ENCODE data around the gene LRRC47.

Gene LRRC47

DNA sequence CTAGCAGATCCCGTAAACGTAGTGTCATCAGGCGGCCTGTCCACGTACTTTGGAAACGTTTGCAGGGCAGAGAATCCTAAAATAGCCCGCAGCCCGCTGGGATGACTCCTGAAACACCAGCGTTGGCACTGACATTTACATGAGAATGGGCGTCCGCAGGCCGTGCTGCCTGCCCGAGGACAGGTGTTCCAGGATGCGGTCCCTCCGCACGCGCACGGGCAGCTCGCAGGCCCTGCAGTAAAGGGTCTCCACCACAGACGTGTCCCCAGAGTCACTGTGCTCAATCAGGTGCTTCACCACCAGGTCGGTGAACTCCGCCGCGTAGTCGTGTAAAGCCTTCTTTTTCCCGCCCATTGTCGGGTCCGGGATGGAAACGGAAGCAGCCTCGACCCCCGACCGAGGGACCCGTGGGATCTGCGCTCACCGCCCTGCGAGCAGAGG is 49.9 kb downstream of the LRRC47 start:
- DNase-seq: no peak

DNA sequence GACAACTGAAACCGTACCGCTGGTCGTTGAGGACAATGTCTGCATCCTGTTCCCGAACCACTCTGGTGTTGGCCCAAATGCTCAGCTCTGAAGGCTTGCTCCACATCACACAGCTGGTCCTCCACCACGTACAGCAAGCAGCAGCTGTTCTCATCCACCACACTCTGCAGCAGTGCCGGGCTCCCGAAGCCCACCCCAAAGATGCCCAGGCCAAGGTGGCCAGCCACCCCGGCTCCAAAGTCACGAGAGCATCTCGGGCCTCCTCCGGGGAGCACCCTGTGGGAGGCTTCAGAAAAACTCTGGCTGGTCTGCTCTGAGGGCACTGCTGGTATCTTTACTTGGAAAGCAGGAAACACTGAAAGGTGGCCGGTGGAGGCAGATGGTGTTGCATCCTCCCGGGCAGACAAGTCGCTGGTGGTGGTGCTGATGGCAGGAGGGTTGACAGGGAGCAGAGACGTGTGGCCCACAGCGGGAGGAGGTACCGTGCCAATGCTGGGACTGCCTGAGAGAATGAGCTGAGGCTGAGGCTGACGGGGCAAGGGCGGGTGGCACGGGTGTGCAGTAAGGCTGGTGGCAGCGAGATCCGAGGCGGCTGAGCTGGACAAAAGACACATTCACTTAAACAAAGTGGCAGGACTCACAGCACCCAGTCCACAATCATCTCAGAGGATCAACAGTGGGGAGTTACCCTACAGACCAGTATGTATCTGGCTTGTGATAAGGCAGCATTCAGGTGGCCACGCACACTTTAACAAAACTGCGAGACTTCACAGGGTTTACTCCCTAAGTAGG is 50.5 kb downstream of the LRRC47 start:
- no peak for DNase-seq

DNA sequence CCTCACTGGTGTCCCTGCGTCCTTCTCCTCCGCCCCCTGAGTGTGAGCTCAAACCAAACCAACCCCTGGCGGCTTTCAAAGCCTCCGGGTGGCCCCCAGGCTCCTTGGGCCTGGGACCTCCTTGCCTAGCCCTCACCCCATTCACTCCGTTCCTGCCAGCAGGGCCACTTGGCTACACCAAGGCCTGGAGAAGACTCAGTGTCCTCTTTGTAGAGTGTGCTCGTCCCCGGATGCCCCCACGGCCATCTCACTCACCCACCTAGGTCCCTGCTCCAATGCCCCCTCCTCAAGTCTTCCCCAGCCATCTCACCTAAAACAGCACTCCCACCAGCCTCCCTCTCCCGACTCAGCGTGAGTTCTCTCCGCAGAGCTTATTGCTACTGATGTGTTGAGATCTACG is 51.2 kb downstream of the LRRC47 start:
- DNase-seq: no peak

DNA sequence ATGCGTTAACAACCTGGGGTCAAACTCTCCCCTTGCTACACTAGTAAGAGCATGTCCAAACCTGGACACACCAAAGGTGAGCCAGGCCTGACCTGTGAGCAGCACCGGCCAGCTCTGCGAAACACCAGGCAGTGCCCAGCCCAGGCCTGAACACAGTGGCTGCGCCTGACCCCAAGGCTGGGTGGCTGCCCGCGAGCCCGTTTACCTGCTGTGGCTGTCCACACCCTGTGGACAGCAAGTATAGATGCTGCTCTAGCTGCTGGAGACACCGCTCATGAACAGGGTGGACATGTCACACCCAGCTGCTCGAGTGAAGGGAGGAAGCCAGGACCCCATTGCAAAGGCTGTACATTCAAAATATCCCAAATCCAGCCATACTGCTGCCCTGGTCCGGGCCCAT is 51.7 kb downstream of the LRRC47 start:
- DNase-seq: no peak

DNA sequence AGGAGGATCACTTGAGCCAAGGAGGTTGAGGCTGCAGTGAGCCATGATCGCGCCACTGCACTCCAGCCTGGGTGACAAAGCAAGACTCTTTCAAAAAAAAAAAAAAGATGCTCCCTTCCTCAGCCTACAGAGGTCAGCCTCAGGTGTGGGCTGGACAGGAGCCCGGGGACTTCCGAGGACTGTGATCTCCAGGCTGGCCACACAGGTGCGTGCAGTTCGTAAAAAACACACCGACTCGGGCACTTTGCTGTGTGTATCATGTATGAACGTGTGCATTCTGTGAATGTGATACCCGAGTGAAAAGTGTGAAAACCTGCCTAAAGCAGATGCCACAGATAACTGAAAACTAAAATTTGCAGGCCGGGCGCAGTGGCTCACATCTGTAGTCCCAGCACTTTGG is 52.5 kb downstream of the LRRC47 start:
- DNase-seq: no peak

DNA sequence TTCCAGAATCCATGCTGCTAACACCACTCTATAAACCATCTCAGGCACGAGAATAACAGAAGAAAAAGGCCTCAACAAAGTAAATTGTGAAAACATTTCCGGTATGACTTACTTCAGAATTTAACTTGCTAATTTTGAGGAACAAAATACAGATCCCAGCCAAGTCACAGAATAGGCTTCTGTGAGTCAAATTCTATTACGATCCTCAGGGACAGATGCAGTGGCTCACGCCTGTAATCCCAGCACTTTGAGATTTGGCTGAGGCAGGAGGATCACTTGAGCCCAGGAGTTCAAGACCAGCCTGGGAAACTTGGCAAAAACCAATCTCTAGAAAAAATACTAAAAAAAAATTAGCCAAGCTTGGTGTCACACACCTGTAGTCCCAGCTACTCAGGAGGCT is 52.9 kb downstream of the LRRC47 start:
- DNase-seq: no peak

DNA sequence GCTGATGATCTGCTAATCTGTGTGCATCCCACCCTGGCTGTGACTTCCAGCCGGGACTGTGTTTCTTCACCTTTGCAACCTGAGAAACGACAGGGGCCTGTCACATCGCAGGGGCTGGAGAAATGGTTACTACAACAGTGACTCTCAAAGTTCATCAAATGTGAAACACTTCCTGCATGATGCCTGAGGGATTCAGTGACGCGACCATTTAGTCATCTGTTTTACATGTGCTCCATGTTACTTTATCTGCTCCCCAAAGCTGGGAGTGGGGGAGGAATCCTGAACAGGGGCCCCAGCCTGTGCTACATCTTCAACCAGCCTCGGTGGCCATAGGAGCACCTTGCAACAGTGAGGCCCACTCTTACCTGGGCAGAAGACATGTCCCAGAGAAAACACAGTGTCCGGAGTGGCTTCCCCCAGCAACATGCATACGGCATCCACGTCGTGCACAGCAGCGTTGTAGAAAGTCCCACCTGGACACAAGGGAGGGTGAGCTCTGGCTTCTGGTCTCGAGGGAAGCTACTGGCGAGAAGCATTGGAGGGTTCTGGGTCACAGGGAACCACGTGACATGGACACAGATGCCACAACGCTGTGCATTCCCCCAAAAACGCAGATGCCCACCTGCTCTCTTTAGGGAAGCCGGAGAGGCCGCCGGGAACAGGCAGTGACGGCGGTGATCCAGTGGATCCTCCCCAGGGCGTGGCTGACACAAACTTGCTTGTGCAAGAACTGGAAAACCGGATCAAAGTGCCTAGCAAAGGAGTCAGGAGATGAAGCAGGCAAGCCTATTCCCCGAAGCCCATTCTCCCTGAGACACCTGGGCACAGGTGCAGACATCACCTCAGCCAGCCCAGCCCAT is 53.6 kb downstream of the LRRC47 start:
- DNase-seq: no peak

DNA sequence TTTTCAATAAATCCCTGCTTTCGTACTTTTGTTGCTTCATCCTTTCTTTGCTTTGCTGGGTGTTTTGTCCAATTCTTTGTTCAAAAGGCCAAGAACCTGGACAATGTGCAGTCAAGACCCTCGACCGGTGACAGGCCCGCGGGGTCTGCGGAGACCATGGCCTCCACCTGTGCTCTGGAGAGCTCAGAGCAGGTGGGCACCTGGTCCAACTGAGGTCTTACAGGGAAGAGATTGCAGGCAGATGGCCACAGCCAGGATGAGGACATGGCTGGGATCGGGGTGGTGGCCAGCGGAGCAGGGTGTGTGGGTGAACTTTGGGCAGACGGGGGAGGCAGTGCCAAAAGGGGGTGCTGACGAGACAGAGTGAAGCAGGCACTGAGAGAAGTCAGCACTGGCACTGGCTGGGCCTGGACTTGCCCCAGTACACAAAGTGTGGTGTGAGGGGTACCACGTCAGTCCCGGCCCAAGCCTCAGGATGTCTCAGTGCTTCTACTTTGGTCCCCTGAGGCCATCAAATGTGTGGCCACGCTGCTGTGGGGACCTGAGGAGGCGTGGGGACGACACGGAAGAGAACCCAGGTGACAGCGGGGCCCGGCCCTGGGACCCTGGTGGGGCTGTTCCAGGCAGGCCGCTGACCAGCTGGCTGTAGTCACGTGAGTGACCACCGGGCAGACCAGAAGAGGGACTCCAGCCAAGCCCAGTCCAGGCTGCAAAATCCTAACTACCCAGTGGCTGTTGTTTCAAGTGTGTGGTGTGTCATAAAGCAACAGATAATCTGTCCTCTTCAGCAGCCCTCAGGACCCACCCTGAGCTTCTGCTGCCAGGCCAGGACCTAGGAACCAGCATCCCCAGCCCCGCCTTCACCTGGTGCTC is 54.5 kb downstream of the LRRC47 start:
- no peak for DNase-seq

DNA sequence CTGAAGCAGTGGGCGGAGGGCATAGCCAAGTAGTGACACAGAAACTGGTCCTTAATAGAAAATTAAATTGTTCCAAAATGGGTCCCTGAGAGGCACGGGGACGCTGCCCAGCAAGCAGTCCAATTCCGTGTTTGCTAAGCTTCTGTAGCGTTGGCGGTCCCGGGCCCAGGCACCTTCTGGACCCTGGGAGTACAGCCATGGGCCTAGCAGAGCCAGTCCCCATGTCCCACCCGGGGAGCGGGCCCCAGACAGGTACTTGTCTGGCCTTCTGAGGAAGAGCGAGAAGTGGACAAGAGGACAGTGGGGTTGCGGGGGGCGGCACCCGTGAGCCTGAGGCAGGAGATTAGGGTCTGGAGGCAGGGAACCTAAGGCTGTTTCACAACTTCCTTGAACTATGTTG is 55.5 kb downstream of the LRRC47 start:
- no peak for DNase-seq

DNA sequence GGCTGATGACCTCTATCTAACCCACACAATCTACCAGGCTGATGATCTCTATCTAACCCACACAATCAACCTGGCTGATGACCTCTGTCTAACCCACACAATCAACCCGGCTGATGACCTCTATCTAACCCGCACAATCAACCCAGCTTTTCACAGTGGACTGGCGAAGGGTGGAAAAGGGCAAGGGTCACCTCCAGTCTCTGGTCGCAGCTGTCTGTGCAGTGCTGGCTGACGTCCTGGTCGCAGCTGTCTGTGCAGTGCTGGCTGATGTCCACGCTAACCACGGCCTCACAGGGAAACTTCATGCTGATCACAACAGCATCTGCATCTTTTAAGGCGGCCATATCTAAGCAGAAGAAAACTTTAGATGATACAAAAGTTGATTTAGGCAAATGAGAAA is 56.3 kb downstream of the LRRC47 start:
- DNase-seq: no peak

DNA sequence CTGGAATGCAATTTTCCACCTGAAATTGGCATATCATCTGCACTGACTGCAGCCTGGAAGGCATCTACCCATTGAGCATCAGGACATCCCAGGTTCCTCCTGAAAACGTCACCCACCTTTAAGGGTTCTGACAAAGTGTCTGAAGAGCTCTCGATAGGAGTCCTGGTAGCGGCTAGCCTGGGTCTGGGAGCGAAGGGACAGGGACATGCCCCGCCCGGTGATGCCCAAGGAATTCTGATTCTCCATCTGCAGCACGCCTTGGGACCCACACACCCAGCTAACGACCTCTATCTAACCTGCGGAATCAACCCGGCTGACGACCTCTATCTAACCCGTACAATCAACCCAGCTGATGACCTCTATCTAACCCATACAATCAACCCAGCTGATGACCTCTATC is 57.4 kb downstream of the LRRC47 start:
- DNase-seq: no peak

DNA sequence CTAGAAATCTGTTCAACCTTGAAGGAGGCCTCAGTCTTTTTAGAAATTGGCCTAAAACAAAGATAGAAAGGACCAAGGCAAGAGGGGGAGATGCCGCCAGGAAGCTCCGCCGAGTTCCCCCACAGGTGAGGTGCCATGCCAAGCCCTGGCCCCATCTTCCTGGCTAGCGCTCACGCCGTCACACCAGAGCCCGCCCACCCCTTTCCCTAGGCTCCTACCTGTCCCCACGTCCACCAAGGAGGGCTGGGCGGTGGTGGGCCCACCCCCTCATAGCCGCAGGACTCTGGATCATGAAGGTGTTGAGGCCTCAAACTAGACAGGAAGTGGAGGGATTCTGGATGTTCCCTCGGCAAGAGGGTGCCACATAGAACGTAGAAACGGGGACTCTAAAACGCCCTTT is 59.6 kb downstream of the LRRC47 start:
- DNase-seq: no peak

DNA sequence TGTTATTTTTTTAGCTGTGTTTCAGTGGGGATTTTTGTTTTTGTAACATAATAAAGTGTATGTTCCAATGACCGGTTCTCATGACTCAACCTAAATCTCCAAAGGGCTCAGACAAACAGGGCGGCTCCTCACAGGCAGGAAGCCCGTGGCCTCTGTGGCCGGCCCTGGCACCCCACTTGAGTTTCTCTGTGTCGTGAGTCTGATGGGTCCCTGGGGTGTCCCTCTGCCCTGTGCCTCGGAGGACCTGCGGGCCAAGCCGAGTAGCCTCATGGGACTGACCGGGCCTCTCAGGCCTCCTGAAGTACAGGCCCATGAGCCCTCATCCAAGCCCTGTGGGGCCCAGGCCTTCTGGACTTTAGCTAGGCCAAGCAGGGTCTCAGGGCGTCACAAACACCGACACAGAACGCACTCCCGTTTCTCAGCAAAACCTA is 60.2 kb downstream of the LRRC47 start:
- DNase-seq: no peak

DNA sequence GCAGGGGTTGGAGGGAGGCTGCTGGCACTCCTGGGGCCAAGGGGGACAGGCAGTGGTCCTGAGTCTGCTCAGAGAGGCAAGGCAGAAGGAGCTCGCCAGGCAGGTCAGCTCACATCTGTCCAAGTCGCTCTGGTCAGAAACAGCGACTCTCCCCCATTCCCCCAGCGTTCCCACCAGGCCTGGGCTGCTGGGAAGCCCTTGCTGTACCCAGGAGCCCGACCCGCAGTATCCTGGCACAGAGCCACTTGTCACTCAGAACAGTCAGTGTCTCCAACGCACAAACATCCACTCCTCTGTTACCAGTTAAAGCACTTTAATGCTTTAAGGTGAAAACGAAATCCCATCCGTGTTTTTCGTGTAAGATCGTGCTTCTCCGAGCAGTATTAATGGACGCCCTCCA is 60.6 kb downstream of the LRRC47 start:
- DNase-seq: no peak

DNA sequence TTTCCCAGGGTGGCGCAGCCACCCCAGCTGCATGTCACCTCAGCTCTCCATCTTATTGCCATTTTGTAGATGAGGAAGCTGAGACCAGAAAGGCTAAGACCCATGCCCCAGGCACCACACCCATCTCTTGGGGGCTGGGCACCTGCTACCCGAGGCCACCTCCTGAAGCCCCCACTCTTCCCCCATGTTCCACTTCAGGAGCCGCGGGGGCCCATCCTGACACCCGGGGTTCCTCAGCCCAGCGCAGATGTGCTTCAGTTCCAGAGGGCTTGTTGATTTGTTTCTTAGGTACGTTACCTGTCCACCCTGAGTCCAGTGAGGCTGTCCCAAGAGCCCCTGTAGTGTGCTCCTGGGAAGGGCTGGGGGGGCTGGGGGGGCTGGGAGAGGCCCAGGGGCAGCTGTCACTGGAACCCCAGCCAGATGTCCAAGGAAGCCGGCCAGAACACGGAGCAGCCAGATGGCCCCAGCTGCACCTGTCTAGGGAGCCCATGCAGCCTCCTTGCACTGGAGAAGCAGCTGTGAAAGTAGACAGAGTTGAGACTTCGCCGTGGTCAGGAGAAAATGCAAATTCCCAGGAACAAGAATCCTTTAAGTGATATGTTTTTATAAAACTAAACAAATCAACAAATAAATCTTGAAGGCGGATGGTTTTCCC is 61.1 kb downstream of the LRRC47 start:
- no peak for DNase-seq

DNA sequence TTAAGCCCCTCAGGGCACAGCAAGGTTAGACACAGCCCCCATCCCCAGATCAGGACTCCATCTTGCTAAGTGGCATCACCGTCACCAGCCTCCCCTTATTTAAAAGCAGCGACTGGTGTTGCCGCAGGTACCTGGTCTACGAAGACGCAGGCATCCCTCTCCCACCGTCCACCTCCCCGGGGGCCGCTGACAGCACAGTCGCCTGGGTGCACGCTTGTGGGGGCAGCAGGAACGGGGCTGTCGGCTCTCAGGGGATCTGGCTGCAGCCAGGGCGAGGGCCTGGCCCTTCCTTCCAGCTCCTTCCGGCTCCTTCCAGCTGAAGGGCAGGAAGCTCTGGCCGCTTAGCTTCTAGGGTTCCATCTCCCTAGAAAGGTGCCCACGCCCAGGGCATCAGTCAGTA is 61.7 kb downstream of the LRRC47 start:
- no peak for DNase-seq

DNA sequence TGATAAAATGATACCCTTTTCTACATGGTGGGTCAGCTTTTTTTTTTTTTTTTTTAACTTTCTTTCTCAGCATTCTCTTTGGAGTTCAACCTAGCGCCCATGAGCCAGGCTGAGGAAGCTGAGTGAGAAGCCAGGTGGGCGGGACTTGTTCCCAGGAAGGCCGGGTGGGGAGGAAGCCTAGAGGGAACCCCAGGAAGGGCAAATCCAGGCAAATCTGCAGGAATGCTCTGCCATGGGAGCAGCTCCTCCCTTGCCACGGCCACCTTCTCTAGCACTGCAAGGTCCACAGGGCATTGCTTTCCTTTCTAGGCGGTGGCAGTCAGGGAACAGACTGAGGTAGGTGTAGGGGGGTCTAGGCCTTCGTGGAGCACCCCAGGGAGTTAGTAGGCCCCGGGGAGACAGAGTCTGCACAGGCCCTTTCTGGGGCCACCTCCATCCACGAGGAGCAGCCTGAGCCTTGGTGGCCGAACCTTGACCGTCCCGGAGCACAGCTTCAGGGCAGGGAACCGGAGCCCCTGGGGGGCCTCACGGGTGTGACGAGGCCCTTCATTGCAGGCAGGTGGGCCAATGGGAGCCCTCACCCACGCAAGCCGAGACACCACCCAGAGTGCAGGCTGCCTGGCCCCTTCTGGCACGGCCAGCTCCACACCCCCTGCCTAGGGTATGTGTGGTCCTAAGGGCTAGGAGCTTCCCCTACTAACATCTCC is 62.3 kb downstream of the LRRC47 start:
- DNase-seq: no peak

DNA sequence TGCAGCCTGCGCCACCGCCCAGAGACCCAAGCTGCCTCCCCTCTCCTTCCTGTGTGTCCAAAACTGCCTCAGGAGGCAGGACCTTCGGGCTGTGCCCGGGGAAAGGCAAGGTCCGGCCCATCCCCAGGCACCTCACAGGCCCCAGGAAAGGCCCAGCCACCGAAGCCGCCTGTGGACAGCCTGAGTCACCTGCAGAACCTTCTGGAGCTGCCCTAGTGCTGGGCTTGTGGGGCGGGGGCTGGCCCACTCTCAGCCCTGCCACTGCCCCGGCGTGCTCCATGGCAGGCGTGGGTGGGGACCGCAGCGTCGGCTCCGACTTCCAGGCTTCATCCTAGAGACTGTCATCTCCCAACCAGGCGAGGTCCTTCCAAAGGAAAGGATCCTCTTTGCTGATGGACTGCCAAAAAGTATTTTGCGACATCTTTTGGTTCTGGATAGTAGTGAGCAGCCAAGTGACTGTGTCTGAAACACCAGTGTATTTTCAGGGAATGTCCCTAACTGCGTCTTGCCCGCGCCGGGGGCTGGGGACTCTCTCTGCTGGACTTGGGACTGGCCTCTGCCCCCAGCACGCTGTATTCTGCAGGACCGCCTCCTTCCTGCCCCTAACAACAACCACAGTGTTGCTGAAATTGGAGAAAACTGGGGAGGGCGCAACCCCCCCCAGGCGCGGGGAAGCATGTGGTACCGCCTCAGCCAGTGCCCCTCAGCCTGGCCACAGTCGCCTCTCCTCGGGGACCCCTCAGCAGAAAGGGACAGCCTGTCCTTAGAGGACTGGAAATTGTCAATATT is 63.0 kb downstream of the LRRC47 start:
- no peak for DNase-seq

DNA sequence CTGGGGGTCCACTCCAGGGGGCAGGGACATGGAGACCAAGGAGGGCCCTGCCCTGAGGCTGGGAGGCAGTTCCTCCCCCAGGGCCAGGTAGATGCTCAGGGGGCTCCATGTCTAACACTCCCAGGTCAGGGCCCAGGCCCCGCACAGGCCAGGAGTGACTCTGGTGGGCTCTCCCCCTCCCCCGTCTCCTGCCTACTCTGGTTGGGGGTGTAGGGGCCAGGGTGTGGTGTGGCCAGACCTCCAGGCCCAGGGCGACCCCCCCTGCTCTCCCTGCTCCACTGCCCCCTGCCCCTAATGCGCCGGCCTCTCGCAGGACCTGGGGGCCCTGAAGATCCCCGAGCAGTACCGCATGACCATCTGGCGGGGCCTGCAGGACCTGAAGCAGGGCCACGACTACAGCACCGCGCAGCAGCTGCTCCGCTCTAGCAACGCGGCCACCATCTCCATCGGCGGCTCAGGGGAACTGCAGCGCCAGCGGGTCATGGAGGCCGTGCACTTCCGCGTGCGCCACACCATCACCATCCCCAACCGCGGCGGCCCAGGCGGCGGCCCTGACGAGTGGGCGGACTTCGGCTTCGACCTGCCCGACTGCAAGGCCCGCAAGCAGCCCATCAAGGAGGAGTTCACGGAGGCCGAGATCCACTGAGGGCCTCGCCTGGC is 63.7 kb downstream of the LRRC47 start:
- DNase-seq: no peak

DNA sequence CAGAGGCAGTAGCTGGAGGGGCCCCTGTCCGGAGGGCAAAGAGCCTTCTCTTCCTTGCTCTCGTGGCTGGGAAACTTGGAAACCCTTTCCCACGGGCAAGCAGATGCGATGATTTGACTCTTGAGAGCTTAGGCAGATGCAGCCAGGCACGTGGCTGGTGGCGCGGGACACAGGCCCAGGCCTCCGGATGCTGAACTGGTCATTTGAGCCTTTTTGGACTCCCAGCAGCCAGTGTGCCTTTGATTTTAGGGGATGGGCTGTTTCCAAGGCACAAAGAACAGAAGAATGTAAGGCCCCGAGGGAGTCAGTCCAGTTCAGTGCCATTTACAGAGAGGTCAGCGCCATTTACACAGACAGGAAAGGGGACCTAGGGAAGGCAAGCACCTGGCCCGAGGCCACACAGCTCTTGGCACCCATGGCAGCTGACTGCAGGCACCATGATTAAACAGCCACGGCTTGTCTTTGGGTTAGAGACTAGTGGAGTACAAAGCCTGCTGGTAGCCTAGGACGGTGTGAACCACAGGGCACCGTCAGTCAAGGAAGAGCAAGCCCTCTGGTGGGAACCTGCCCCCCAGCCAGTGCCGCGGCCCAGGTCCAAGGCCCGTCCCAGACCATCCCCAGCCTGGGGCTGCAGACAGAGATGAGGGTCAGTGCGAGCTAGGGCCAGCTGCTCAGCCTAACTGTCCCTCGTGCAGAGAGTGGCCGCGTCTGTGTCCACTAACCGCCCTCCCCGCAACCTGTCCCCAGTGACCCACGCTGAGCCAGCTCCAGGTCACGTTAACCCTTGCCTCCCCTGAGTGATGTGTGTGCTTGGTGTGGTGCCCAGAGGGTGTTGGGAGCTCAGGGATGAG is 64.5 kb downstream of the LRRC47 start:
- no peak for DNase-seq
